DMS114 treated with DMSO at 0.1 percent for 48 hours (cell line): ENCODE data around the gene INO80C.
"Not testable (repeated sequence)": the region's sequence is repeated elsewhere in the genome, so short reads cannot be mapped to it uniquely, and the experiment has no call there.

Experiments used
- DNase-seq: peaks from one replicate; lab custom pipeline; 2025; ENCODE audit not compliant: unreplicated experiment; lab: John Stamatoyannopoulos, UW

Gene INO80C

GRCh38 chr18:35489913-35490490 is 7.8 kb downstream of the INO80C start:
- no peak for DNase-seq

GRCh38 chr18:35489281-35489680 is 8.5 kb downstream of the INO80C start:
- not testable (repeated sequence) for DNase-seq

GRCh38 chr18:35488396-35488795 is 9.4 kb downstream of the INO80C start:
- DNase-seq: not testable (repeated sequence)

GRCh38 chr18:35487525-35487924 is 10.2 kb downstream of the INO80C start:
- DNase-seq: not testable (repeated sequence)

DNA sequence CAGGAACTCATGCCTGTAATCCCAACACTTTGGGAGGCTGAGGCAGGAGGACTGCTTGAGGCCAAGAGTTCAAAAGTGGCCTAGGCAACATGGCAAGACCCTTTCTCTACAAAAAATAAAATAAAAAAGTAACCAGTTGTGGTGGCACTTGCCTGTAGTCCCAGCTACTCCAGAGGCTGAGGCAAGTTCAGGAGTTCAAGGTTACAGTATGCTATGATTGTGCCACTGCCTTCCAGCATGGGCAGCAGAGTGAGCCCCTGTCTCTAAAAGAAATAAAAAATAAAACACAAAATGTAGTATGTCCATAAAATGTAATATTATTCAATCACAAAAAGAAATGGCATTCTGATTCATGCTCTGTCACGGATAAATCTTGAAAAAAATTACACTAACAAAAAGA is 11.9 kb downstream of the INO80C start:
- no peak for DNase-seq

- no peak for DNase-seq
These were observed 13.7 kb downstream of the INO80C start for GRCh38 chr18:35484034-35484433.

GRCh38 chr18:35481960-35482366 is 15.8 kb downstream of the INO80C start:
- DNase-seq: no peak

GRCh38 chr18:35479911-35480586 is 17.7 kb downstream of the INO80C start:
- DNase-seq: no peak

GRCh38 chr18:35478520-35479435 is 19.0 kb downstream of the INO80C start:
- DNase-seq: no peak

GRCh38 chr18:35477974-35478373 is 19.8 kb downstream of the INO80C start:
- no peak for DNase-seq

- no peak for DNase-seq
These were observed 20.3 kb downstream of the INO80C start for GRCh38 chr18:35477497-35477896.

DNA sequence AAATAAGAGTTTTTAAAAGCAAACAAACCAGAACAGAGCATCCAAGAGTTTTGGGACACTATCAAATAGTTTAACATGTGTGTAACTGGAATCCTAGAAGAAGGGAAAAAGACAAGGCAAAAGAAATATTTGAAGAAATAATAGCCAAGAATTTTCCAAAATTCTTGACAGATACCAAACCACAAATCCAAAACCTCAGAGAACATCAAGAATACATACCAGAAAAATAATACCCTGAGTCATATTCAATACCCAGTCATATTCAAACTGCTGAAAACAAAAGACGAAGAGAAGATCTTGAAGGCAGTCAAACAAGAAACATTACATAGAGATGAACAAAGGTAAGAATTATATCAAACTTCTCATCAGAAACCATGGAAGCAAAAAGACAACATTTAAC is 22.9 kb downstream of the INO80C start:
- DNase-seq: no peak

DNA sequence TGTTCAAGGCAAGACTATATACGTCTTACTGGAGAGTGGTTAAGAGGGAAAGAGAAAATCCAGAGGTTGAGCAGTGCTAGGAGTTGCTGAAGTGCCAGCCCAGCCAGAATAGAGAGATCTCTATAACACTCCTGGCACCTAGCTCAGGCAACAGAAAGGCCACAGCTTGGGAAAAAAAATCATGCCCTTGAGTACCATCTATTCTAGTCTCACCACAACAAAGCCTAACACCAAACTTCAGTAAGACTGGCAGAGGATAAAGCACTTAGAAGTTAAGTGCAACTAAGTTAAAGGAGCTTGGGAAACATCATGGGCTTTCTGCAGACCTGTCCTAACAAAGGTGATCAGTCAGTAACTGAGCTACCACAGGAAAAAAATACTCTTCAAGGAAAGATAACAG is 24.2 kb downstream of the INO80C start:
- DNase-seq: no peak

DNA sequence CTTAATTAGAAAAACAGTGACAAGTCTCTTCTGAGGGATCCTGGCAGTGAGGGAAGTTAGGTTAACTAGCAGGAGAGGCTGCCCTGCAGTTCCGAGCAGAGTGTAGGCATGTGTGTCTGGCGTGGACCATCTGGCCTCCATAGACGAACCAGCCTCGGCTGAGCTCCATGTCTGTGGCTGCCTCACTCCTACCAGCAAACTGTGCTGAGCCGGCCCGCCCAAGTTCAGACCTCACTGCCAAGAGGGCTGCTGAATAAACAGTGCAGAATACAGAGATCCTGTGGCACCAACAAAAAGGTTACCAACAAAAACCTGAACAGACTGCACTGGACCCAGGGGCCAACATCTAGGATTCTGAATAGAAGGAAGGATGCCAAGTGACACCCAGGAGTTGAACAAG is 27.3 kb downstream of the INO80C start:
- no peak for DNase-seq

- no peak for DNase-seq
These were observed 28.0 kb downstream of the INO80C start for GRCh38 chr18:35469725-35470124.

GRCh38 chr18:35468711-35469110 is 29.0 kb downstream of the INO80C start:
- no peak for DNase-seq

DNA sequence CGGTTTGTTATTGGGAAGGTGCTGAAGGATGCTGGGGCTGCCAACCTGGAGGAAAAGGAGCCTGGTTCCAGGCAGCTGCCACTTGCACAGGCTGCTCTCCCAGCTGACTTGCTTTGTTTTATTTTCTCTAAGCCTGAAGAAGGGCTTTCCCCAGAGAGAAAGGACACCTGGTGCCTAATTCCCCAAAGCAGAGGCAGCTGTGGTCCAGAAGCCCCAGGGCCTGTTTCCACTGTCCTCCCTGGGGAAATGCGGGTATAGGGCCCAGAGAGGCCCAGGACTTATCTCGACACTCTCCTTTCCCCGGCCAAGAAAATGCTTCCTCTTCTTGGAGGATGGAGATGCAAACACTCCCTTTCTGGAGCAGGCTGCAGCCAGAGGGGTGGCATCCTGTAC is 30.1 kb downstream of the INO80C start:
- no peak for DNase-seq

DNA sequence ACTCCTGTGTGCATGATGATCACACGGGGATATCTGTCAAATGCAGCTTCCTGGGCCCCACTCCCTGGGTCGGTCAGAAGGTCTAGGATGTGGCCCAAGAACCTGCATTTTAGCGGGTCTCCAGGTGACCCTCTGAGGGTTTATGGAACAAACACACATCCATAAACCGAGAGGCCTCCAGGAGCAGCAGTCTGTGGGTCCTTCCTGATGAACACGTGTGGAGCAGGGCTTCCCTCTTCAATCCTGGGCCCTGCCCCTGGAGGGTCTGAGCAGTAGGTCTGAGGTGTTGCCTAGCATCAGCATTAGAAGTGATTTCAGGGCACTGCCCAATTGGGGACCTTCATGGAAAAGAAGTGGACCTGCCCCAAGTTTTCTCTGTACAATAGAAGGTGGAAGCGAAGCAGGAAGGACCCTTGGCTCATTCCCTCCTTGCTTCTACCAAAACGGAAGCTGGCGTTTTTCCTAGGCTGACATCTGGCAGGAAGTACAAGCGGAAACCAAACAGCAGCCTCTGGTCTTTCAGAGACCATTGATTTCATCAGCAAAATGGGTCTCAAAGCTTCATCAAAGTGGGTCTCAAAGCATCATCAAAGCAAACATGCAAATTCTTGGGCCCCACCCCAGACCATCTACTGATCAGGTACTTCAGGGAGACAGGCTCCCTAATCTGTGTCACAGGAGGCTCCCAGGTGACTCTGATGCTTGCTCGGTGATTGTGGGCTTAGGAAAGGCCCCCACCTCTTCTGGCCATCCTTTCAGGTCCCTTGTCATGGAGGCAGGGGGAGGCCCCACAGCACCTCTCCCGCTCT is 30.7 kb downstream of the INO80C start:
- no peak for DNase-seq

DNA sequence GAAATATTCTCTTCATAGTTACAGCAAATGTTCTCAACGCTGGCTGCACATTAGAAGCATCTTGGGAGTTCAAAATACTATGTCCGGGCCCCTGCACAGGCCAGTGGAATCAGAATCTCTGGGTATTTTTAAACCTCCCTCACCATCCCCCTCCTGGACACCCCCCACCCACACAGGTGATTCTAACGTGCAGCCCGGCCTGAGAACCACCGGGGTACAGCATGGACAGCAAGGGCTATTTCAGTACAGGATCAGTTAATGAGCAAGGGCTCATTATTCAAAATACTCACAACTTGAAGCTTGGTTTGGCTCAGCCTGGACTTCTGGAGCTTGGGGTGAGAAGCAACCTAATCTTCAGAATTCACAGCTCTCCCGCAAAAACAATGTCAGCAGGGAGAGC is 31.4 kb downstream of the INO80C start:
- DNase-seq: no peak

GRCh38 chr18:35465329-35465728 is 32.4 kb downstream of the INO80C start:
- no peak for DNase-seq

- no peak for DNase-seq
These were observed 32.9 kb downstream of the INO80C start for GRCh38 chr18:35464831-35465279.
